ENCODE measurements around the gene ARAP1. TPM values are rescaled to one million over a fixed set of nuclear protein-coding genes. Genes with fewer than 3 reads are reported as not detected.

ARAP1 gene
- total and polyA plus RNA-seq, 2 of the 8 experiments (the other 6 are each of a cell fraction or from before 2014, with no cell fraction given), result 25.7 to 61.6 TPM

DNA sequence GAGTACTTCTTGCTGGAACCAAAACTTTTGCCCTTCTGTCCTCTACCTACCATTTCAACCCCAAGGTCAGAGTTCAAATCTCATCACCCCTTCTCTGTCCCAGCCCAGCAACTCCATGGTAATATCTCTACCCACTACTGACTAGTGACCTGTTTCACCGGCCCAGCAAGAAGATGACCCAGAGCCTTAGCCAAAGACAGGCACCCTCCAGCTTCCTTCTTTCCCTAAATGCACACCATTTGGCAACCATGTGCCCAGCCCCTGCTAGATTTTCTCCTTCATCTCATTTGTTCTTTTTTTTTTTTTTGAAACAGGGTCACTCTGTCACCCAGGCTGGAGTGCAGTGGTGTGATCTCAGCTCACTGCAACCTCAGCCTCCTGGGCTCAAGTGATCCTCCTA lies 14.9 kb downstream of the ARAP1 start:
- no peak overlapping the region; the same call in 1 of the 2 replicates for H2BK12ac ChIP-seq (ENCODE audit: low read depth, low read length)
- no peak overlapping the region for H4K91ac ChIP-seq (replicated peaks; ENCODE audit: insufficient read length, low read length)
- no peaks in the 10 kb centered on the region for H3K9me3 ChIP-seq (ENCODE audit: insufficient read depth in 2 of 2, low read depth in 1 of 2, low read length in 1 of 2)
- H3K79me2 ChIP-seq (ENCODE audit: control insufficient read depth in 1 of 2, insufficient read depth in 2 of 2, low read length in 2 of 2), result peaks cover 0 to 45% of the 10 kb centered on the region in 2 experiments; a peak in 2 of 4 replicates
- H3K23ac ChIP-seq (ENCODE audit: insufficient read length), result no peak overlapping the region
- H3K56ac ChIP-seq (replicated peaks; ENCODE audit: insufficient read length, low read depth, low read length), result no peak overlapping the region
- no peak overlapping the region for H2BK20ac ChIP-seq (ENCODE audit: low read length)
- no peak overlapping the region for H3K18ac ChIP-seq (ENCODE audit: extremely low read depth, low read length)
- no peak overlapping the region for H3K4me2 ChIP-seq (ENCODE audit: insufficient read depth in 1 of 2, low read depth in 2 of 2, low read length in 2 of 2)
- H3K4me3 ChIP-seq (ENCODE audit: extremely low read depth in 1 of 4, insufficient read depth in 2 of 4, low read depth in 3 of 4, low read length in 4 of 4), result no peak overlapping the region
- no peak overlapping the region for H2BK5ac ChIP-seq (ENCODE audit: low read depth, low read length)
- H2AFZ ChIP-seq (ENCODE audit: low read length), result no peak overlapping the region
- no peak overlapping the region for H2BK15ac ChIP-seq (ENCODE audit: low read length)
- no peak overlapping the region for H3K9ac ChIP-seq (replicated peaks in 1 of 4; ENCODE audit: extremely low read depth in 1 of 4, low read depth in 3 of 4, low read length in 3 of 4)
- H3K27me3 ChIP-seq (replicated peaks in 1 of 4; ENCODE audit: control insufficient read depth in 3 of 4, extremely low read depth in 1 of 4, insufficient read depth in 3 of 4, low read length in 3 of 4), result no peaks in the 10 kb centered on the region
- no peak overlapping the region for H2BK120ac ChIP-seq (replicated peaks; ENCODE audit: low read depth, low read length)
- H3K23me2 ChIP-seq (ENCODE audit: low read depth, low read length), result no peaks in the 10 kb centered on the region
- H3K36me3 ChIP-seq (ENCODE audit: control insufficient read depth in 2 of 4, insufficient read depth in 4 of 4, low read length in 3 of 4), result peaks cover 0 to 3% (median 0%) of the 10 kb centered on the region in 4 experiments; a peak in 1 of 8 replicates
- H3K14ac ChIP-seq (ENCODE audit: insufficient read length), result no peak overlapping the region
- no peak overlapping the region for H4K5ac ChIP-seq (ENCODE audit: insufficient read length, low read depth, low read length)
- H3K4ac ChIP-seq (replicated peaks; ENCODE audit: insufficient read length, low read depth, low read length), result no peak overlapping the region
- H3K27ac ChIP-seq (ENCODE audit: low read depth, low read length), result no peak overlapping the region; the same call in 1 of the 2 replicates
- peaks cover 15 to 27% of the 10 kb centered on the region in 2 experiments for H4K20me1 ChIP-seq (replicated peaks in 1 of 2; ENCODE audit: control insufficient read depth in 1 of 2, insufficient read depth in 2 of 2, low read length in 2 of 2)
- WGBS, 2 experiments (ENCODE audit: extremely low coverage in 1 of 2, insufficient coverage in 1 of 2, insufficient read length in 1 of 2, insufficient replicate concordance in 2 of 2, low coverage in 1 of 2, low lambda C conversion rate in 2 of 2, missing lambda C conversion rate in 1 of 2), result 100% methylated on average over 1 of the region's 1 CpG; no CpG with 5 or more reads in 1 of the 2 experiments
- H3K79me1 ChIP-seq (ENCODE audit: low read depth, low read length), result peaks cover 14% of the 10 kb centered on the region
- no peak overlapping the region for H4K8ac ChIP-seq (ENCODE audit: extremely low read depth, insufficient read depth, low read length)
- ChIA-PET CTCF (ENCODE audit: partially characterized antibody) (interaction anchor here (1.0 to 1.3 kb wide), 4 partner anchors 9 to 55 kb away, joined by 3 to 5 read pairs (median 4); no protein-coding TSS in a partner anchor), POLR2A (ENCODE audit: partially characterized antibody) (interaction anchor here (1.0 to 1.1 kb wide), 2 partner anchors 13 to 162 kb away, joined by 3 to 4 read pairs; no protein-coding TSS in a partner anchor)
- H2AK5ac ChIP-seq (ENCODE audit: low read depth, low read length), result no peak overlapping the region
- DNase-seq (ENCODE audit: low read depth in 1 of 2, low spot score in 2 of 2) (no peak), FAIRE-seq (no peak)
- peaks cover 3 to 33% (median 19%) of the 10 kb centered on the region in 4 experiments for H3K4me1 ChIP-seq (replicated peaks in 1 of 4; ENCODE audit: control insufficient read depth in 3 of 4, insufficient read depth in 4 of 4, low read length in 3 of 4)
- no peak for TF ChIP-seq SIN3A (conservative IDR thresholded peaks at IDR 0.05 in 1 of 2, IDR thresholded peaks at IDR 0.05 in 1 of 2; ENCODE audit: low read depth in 1 of 2, low read length in 2 of 2)
- TF ChIP-seq CBX5 (IDR thresholded peaks at IDR 0.05; ENCODE audit: low read depth, low read length), result no peak
- TF ChIP-seq GTF2F1 (IDR thresholded peaks at IDR 0.05; ENCODE audit: borderline replicate concordance, low read depth, low read length), result no peak
- TF ChIP-seq SUZ12 (IDR thresholded peaks at IDR 0.05; ENCODE audit: low read length), result no peak
- TF ChIP-seq ATF3 (IDR thresholded peaks at IDR 0.05; ENCODE audit: insufficient read depth, low read depth, low read length), result no peak
- TF ChIP-seq CTBP2 (IDR thresholded peaks at IDR 0.05; ENCODE audit: borderline replicate concordance, insufficient read depth, insufficient read length, low read length), result no peak
- TF ChIP-seq POLR2A (IDR thresholded peaks at IDR 0.05; ENCODE audit: control extremely low read depth in 1 of 2, low read depth in 2 of 2, low read length in 2 of 2), result no peak
- no peak for TF ChIP-seq ASH2L (IDR thresholded peaks at IDR 0.05; ENCODE audit: low read length)
- no peak for TF ChIP-seq EP300 (IDR thresholded peaks at IDR 0.05; ENCODE audit: borderline replicate concordance in 1 of 2, low read depth in 2 of 2, low read length in 2 of 2)
- TF ChIP-seq GABPA (IDR thresholded peaks at IDR 0.05; ENCODE audit: borderline replicate concordance, insufficient read depth, low read length), result no peak
- no peak for TF ChIP-seq TBP (IDR thresholded peaks at IDR 0.05; ENCODE audit: low read depth, low read length)
- TF ChIP-seq RAD21 (IDR thresholded peaks at IDR 0.05 in 1 of 2, conservative IDR thresholded peaks at IDR 0.05 in 1 of 2; ENCODE audit: low read depth in 2 of 2, low read length in 2 of 2), result no peak

All from H1 (cell line).